HEK293 (cell line): Measurements from ENCODE around the gene ARMS2.

Source experiments
- CTCF ChIA-PET: fragments of 350-600 bp; formaldehyde crosslinking; extraction: SDS; loops from one replicate; lab custom pipeline; 2021; ENCODE audit warnings: antibody characterized with exemption; lab: Yijun Ruan, JAX
- POLR2A ChIA-PET: fragments of 300-600 bp; formaldehyde crosslinking; extraction: SDS; loops from one replicate; lab custom pipeline; 2020; ENCODE audit warnings: antibody characterized with exemption, inconsistent platforms; lab: Yijun Ruan, JAX
- H3K27ac ChIP-seq: fragments of 200-500 bp; sonication (Bioruptor generic); 2 replicates; pipeline ENCODE4 v1.5.1; 2014; ENCODE audit warnings: low read depth, low read length, control low read depth, inconsistent platforms; ENCODE audit errors: extremely low read depth
- H3K36me3 ChIP-seq, 2 experiments: fragments of 200-500 bp in 1 of 2; sonication (Bioruptor generic) in 1 of 2; 1 replicate in 1 of 2; 2 replicates in 1 of 2; pipeline ENCODE4 v1.5.1; 2014 to 2017; ENCODE audit warnings: inconsistent platforms in 2 of 2, low read length in 2 of 2; ENCODE audit not compliant: control insufficient read depth in 2 of 2, insufficient read depth in 1 of 2
- H3K4me1 ChIP-seq: fragments of 200-500 bp; sonication (Bioruptor generic); 2 replicates; pipeline ENCODE4 v1.5.1; 2014; ENCODE audit warnings: mild to moderate bottlenecking, low read length, inconsistent platforms; ENCODE audit not compliant: control insufficient read depth, insufficient read depth
- H3K4me3 ChIP-seq: 2 replicates; pipeline ENCODE4 v1.5.1; 2011; ENCODE audit warnings: low read depth, mild to moderate bottlenecking, control low read depth, low read length, moderate library complexity
- H3K9me3 ChIP-seq: fragments of 200-500 bp; sonication (Bioruptor generic); 2 replicates; pipeline ENCODE4 v1.5.1; 2014; ENCODE audit warnings: low read depth, low read length, inconsistent platforms; ENCODE audit not compliant: control insufficient read depth, insufficient read depth
- BCL11B ChIP-seq: fragments of 450-650 bp; formaldehyde crosslinking; IDR thresholded peaks from 2 replicates; pipeline ENCODE4 v1.5.1; 2016; ENCODE audit warnings: low read depth, missing biosample characterization, missing genetic modification characterization
- GFI1B ChIP-seq: fragments of 450-650 bp; formaldehyde crosslinking; IDR thresholded peaks from 2 replicates; pipeline ENCODE4 v1.5.1; 2016; ENCODE audit warnings: missing biosample characterization, missing genetic modification characterization
- OVOL3 ChIP-seq: fragments of 450-650 bp; formaldehyde crosslinking; IDR thresholded peaks from 2 replicates; pipeline ENCODE4 v1.5.1; 2016; ENCODE audit warnings: missing biosample characterization, missing genetic modification characterization
- SP7 ChIP-seq: fragments of 450-650 bp; formaldehyde crosslinking; IDR thresholded peaks from 2 replicates; pipeline ENCODE4 v1.5.1; 2016; ENCODE audit warnings: missing biosample characterization, missing genetic modification characterization
- ZEB2 ChIP-seq: fragments of 450-650 bp; formaldehyde crosslinking; IDR thresholded peaks from 2 replicates; pipeline ENCODE4 v1.5.1; 2016; ENCODE audit warnings: missing biosample characterization, missing genetic modification characterization
- ZNF146 ChIP-seq: fragments of 450-650 bp; formaldehyde crosslinking; IDR thresholded peaks from 2 replicates; pipeline ENCODE4 v1.5.1; 2016; ENCODE audit warnings: missing biosample characterization, missing genetic modification characterization
- ZNF202 ChIP-seq: fragments of 450-650 bp; formaldehyde crosslinking; IDR thresholded peaks from 2 replicates; pipeline ENCODE4 v1.5.1; 2016; ENCODE audit warnings: missing biosample characterization, missing genetic modification characterization, borderline replicate concordance
- ZNF416 ChIP-seq: fragments of 450-650 bp; formaldehyde crosslinking; IDR thresholded peaks from 2 replicates; pipeline ENCODE4 v1.5.1; 2016; ENCODE audit warnings: missing biosample characterization, missing genetic modification characterization
- ZNF473 ChIP-seq: fragments of 450-650 bp; formaldehyde crosslinking; IDR thresholded peaks from 2 replicates; pipeline ENCODE4 v1.5.1; 2017; ENCODE audit warnings: missing biosample characterization, missing genetic modification characterization
- ZNF558 ChIP-seq: fragments of 450-650 bp; formaldehyde crosslinking; IDR thresholded peaks from 2 replicates; pipeline ENCODE4 v1.5.1; 2016; ENCODE audit warnings: missing biosample characterization, missing genetic modification characterization
- ZNF621 ChIP-seq: fragments of 450-650 bp; formaldehyde crosslinking; IDR thresholded peaks from 2 replicates; pipeline ENCODE4 v1.5.1; 2017; ENCODE audit warnings: missing biosample characterization, missing genetic modification characterization
- ZNF707 ChIP-seq: fragments of 450-650 bp; formaldehyde crosslinking; IDR thresholded peaks from 2 replicates; pipeline ENCODE4 v1.5.1; 2016; ENCODE audit warnings: missing biosample characterization, missing genetic modification characterization
- TF ChIP-seq, protein P1 (sequence below): fragments of 450-650 bp; IDR thresholded peaks from 2 replicates; pipeline ENCODE4 v1.5.1; 2018; ENCODE audit warnings: missing biosample characterization, missing genetic modification characterization
- TF ChIP-seq, protein P2 (sequence below): fragments of 450-650 bp; formaldehyde crosslinking; IDR thresholded peaks from 2 replicates; pipeline ENCODE4 v1.5.1; 2016; ENCODE audit warnings: missing biosample characterization, missing genetic modification characterization
- TF ChIP-seq, protein P3 (sequence below): fragments of 450-650 bp; formaldehyde crosslinking; IDR thresholded peaks from 2 replicates; pipeline ENCODE4 v1.5.1; 2016; ENCODE audit warnings: missing biosample characterization, missing genetic modification characterization
- TF ChIP-seq, protein P4 (sequence below): fragments of 450-650 bp; IDR thresholded peaks from 2 replicates; pipeline ENCODE4 v1.5.1; 2018; ENCODE audit warnings: missing biosample characterization, mild to moderate bottlenecking, missing genetic modification characterization
- TF ChIP-seq, protein P5 (sequence below): fragments of 450-650 bp; formaldehyde crosslinking; IDR thresholded peaks from 2 replicates; pipeline ENCODE4 v1.5.1; 2016; ENCODE audit warnings: missing biosample characterization, missing genetic modification characterization
- TF ChIP-seq, protein P6 (sequence below): fragments of 450-650 bp; formaldehyde crosslinking; IDR thresholded peaks from 2 replicates; pipeline ENCODE4 v1.5.1; 2016; ENCODE audit warnings: missing biosample characterization, missing genetic modification characterization
- TF ChIP-seq, protein P7 (sequence below): fragments of 450-650 bp; formaldehyde crosslinking; IDR thresholded peaks from 2 replicates; pipeline ENCODE4 v1.5.0; 2017; ENCODE audit warnings: missing biosample characterization, missing genetic modification characterization, borderline replicate concordance
- TF ChIP-seq, protein P8 (sequence below): fragments of 450-650 bp; formaldehyde crosslinking; IDR thresholded peaks from 2 replicates; pipeline ENCODE4 v1.5.1; 2017; ENCODE audit warnings: missing biosample characterization, mild to moderate bottlenecking, missing genetic modification characterization, moderate library complexity

The ARMS2 gene

DNA sequence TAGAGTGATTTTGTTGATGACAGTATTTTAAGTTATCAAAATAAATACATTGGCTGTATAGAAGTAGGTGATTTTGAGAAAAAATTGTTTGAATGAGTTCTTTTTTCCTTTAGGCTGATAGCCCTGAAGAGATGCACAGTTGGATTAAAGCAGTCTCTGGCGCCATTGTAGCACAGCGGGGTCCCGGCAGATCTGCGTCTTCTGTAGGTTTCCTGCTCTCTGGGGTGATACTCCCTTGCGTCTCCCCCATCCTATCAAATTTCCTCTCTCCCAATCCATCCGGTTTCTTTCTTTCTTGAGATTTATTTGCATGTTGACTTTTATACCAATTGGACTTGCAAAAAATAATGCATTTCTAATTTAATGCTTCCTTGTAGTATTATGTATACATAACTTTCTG, 27.6 kb upstream of the ARMS2 start:
- CTCF ChIA-PET = interaction anchor here (0.6 to 0.7 kb wide), 2 partner anchors 9 to 375 kb away, joined by 3 to 4 read pairs; no protein-coding TSS in a partner anchor
- Histone ChIP-seq H3K9me3 (no peaks in the 10 kb centered on the region), H3K27ac (no peak overlapping the region), H3K36me3 (peaks cover 12 to 16% of the 10 kb centered on the region in 2 experiments), H3K4me3 (no peak overlapping the region), H3K4me1 (no peaks in the 10 kb centered on the region)
- POLR2A ChIA-PET = no interaction called here
- TF ChIP-seq, protein P1, sequence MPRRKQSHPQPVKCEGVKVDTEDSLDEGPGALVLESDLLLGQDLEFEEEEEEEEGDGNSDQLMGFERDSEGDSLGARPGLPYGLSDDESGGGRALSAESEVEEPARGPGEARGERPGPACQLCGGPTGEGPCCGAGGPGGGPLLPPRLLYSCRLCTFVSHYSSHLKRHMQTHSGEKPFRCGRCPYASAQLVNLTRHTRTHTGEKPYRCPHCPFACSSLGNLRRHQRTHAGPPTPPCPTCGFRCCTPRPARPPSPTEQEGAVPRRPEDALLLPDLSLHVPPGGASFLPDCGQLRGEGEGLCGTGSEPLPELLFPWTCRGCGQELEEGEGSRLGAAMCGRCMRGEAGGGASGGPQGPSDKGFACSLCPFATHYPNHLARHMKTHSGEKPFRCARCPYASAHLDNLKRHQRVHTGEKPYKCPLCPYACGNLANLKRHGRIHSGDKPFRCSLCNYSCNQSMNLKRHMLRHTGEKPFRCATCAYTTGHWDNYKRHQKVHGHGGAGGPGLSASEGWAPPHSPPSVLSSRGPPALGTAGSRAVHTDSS (tag by site-specific recombination) = no peak
- TF ChIP-seq SP7 (no peak), ZNF473 (no peak), ZEB2 (tag by site-specific recombination) (no peak), ZNF558 (tag by site-specific recombination) (no peak), ZNF416 (tag by site-specific recombination) (no peak), ZNF202 (no peak), ZNF146 (tag by site-specific recombination) (no peak)
- TF ChIP-seq, protein P2, sequence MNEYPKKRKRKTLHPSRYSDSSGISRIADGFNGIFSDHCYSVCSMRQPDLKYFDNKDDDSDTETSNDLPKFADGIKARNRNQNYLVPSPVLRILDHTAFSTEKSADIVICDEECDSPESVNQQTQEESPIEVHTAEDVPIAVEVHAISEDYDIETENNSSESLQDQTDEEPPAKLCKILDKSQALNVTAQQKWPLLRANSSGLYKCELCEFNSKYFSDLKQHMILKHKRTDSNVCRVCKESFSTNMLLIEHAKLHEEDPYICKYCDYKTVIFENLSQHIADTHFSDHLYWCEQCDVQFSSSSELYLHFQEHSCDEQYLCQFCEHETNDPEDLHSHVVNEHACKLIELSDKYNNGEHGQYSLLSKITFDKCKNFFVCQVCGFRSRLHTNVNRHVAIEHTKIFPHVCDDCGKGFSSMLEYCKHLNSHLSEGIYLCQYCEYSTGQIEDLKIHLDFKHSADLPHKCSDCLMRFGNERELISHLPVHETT (tag by site-specific recombination) = no peak
- TF ChIP-seq, protein P3, sequence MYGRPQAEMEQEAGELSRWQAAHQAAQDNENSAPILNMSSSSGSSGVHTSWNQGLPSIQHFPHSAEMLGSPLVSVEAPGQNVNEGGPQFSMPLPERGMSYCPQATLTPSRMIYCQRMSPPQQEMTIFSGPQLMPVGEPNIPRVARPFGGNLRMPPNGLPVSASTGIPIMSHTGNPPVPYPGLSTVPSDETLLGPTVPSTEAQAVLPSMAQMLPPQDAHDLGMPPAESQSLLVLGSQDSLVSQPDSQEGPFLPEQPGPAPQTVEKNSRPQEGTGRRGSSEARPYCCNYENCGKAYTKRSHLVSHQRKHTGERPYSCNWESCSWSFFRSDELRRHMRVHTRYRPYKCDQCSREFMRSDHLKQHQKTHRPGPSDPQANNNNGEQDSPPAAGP (tag by site-specific recombination) = no peak
- TF ChIP-seq, protein P4, sequence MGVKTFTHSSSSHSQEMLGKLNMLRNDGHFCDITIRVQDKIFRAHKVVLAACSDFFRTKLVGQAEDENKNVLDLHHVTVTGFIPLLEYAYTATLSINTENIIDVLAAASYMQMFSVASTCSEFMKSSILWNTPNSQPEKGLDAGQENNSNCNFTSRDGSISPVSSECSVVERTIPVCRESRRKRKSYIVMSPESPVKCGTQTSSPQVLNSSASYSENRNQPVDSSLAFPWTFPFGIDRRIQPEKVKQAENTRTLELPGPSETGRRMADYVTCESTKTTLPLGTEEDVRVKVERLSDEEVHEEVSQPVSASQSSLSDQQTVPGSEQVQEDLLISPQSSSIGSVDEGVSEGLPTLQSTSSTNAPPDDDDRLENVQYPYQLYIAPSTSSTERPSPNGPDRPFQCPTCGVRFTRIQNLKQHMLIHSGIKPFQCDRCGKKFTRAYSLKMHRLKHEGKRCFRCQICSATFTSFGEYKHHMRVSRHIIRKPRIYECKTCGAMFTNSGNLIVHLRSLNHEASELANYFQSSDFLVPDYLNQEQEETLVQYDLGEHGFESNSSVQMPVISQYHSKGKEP (tag by site-specific recombination) = no peak
- TF ChIP-seq, protein P5, sequence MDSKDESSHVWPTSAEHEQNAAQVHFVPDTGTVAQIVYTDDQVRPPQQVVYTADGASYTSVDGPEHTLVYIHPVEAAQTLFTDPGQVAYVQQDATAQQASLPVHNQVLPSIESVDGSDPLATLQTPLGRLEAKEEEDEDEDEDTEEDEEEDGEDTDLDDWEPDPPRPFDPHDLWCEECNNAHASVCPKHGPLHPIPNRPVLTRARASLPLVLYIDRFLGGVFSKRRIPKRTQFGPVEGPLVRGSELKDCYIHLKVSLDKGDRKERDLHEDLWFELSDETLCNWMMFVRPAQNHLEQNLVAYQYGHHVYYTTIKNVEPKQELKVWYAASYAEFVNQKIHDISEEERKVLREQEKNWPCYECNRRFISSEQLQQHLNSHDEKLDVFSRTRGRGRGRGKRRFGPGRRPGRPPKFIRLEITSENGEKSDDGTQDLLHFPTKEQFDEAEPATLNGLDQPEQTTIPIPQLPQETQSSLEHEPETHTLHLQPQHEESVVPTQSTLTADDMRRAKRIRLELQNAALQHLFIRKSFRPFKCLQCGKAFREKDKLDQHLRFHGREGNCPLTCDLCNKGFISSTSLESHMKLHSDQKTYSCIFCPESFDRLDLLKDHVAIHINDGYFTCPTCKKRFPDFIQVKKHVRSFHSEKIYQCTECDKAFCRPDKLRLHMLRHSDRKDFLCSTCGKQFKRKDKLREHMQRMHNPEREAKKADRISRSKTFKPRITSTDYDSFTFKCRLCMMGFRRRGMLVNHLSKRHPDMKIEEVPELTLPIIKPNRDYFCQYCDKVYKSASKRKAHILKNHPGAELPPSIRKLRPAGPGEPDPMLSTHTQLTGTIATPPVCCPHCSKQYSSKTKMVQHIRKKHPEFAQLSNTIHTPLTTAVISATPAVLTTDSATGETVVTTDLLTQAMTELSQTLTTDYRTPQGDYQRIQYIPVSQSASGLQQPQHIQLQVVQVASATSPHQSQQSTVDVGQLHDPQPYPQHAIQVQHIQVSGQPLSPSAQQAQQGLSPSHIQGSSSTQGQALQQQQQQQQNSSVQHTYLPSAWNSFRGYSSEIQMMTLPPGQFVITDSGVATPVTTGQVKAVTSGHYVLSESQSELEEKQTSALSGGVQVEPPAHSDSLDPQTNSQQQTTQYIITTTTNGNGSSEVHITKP (tag by site-specific recombination) = no peak

DNA sequence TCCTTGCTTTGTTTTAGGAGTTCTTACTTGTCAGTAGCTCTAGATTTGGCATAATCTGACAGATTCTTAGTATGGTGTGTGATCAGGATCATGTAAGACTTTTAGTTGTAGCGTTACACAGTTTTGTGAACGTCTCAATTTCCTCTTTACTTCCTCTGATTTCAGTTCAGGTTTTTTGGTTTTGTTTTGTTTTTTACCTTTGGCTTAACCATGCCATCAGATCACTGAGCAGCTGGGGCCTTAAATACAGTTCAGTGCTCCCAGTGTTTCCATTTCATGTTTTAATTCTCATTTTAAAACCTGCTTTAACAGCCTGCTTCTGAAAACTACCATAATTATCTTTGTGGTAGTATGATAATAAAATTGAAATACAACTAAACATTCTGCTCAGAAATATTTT, 27.2 kb upstream of the ARMS2 start:
- no peaks in the 10 kb centered on the region for H3K4me1 ChIP-seq
- no peak overlapping the region for H3K4me3 ChIP-seq
- H3K36me3 ChIP-seq = peaks cover 12 to 14% of the 10 kb centered on the region in 2 experiments
- ChIA-PET CTCF (interaction anchor here (0.6 to 0.7 kb wide), 2 partner anchors 8 to 375 kb away, joined by 3 to 4 read pairs; no protein-coding TSS in a partner anchor), POLR2A (no interaction called here)
- no peak overlapping the region for H3K27ac ChIP-seq
- H3K9me3 ChIP-seq = no peaks in the 10 kb centered on the region
- TF ChIP-seq, protein P6, sequence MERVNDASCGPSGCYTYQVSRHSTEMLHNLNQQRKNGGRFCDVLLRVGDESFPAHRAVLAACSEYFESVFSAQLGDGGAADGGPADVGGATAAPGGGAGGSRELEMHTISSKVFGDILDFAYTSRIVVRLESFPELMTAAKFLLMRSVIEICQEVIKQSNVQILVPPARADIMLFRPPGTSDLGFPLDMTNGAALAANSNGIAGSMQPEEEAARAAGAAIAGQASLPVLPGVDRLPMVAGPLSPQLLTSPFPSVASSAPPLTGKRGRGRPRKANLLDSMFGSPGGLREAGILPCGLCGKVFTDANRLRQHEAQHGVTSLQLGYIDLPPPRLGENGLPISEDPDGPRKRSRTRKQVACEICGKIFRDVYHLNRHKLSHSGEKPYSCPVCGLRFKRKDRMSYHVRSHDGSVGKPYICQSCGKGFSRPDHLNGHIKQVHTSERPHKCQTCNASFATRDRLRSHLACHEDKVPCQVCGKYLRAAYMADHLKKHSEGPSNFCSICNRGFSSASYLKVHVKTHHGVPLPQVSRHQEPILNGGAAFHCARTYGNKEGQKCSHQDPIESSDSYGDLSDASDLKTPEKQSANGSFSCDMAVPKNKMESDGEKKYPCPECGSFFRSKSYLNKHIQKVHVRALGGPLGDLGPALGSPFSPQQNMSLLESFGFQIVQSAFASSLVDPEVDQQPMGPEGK (tag by site-specific recombination) = no peak
- TF ChIP-seq GFI1B (tag by site-specific recombination) (no peak), BCL11B (tag by site-specific recombination) (no peak), OVOL3 (no peak), ZNF707 (tag by site-specific recombination) (no peak), ZNF621 (tag by site-specific recombination) (no peak)
- TF ChIP-seq, protein P7, sequence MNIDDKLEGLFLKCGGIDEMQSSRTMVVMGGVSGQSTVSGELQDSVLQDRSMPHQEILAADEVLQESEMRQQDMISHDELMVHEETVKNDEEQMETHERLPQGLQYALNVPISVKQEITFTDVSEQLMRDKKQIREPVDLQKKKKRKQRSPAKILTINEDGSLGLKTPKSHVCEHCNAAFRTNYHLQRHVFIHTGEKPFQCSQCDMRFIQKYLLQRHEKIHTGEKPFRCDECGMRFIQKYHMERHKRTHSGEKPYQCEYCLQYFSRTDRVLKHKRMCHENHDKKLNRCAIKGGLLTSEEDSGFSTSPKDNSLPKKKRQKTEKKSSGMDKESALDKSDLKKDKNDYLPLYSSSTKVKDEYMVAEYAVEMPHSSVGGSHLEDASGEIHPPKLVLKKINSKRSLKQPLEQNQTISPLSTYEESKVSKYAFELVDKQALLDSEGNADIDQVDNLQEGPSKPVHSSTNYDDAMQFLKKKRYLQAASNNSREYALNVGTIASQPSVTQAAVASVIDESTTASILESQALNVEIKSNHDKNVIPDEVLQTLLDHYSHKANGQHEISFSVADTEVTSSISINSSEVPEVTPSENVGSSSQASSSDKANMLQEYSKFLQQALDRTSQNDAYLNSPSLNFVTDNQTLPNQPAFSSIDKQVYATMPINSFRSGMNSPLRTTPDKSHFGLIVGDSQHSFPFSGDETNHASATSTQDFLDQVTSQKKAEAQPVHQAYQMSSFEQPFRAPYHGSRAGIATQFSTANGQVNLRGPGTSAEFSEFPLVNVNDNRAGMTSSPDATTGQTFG = no peak
- TF ChIP-seq, protein P8, sequence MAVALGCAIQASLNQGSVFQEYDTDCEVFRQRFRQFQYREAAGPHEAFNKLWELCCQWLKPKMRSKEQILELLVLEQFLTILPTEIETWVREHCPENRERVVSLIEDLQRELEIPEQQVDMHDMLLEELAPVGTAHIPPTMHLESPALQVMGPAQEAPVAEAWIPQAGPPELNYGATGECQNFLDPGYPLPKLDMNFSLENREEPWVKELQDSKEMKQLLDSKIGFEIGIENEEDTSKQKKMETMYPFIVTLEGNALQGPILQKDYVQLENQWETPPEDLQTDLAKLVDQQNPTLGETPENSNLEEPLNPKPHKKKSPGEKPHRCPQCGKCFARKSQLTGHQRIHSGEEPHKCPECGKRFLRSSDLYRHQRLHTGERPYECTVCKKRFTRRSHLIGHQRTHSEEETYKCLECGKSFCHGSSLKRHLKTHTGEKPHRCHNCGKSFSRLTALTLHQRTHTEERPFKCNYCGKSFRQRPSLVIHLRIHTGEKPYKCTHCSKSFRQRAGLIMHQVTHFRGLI (tag by site-specific recombination) = no peak
